K562 (cell line): ENCODE measurements around the gene DNAJB4. TPM values are rescaled to one million over a fixed set of nuclear protein-coding genes. Genes with fewer than 3 reads are reported as not detected.

Source experiments
- ATF1 ChIP-seq, 2 experiments: fragments of 450-650 bp in 1 of 2; IDR thresholded peaks; 2 replicates each; pipeline ENCODE4 v1.6.1; 2016; ENCODE audit warnings: missing compliant biosample characterization in 1 of 2, missing genetic modification characterization in 1 of 2
- ESRRA ChIP-seq: fragments of 450-650 bp; IDR thresholded peaks from 2 replicates; pipeline ENCODE4 v1.6.1; 2014; ENCODE audit warnings: low read depth, mild to moderate bottlenecking, moderate library complexity, borderline replicate concordance
- MTA3 ChIP-seq: fragments of 450-650 bp; formaldehyde crosslinking; IDR thresholded peaks from 2 replicates; pipeline ENCODE4 v1.6.1; 2017; ENCODE audit warnings: mild to moderate bottlenecking, borderline replicate concordance
- NFYB ChIP-seq: IDR thresholded peaks from 2 replicates; pipeline ENCODE4 v1.6.1; 2011; ENCODE audit warnings: mild to moderate bottlenecking, moderate library complexity; ENCODE audit not compliant: insufficient read length; ENCODE audit errors: extremely low read depth
- POLR3G ChIP-seq: IDR thresholded peaks from 2 replicates; pipeline ENCODE4 v1.6.1; 2011; ENCODE audit not compliant: insufficient read length, insufficient replicate concordance; ENCODE audit errors: extremely low read depth
- SMAD2 ChIP-seq: fragments of 150-350 bp; IDR thresholded peaks from 2 replicates; pipeline ENCODE4 v1.6.1; 2014; ENCODE audit warnings: low read depth, mild to moderate bottlenecking, low read length
- ZNF75A ChIP-seq: fragments of 450-650 bp; formaldehyde crosslinking; IDR thresholded peaks from 2 replicates; pipeline ENCODE4 v1.4.0; 2020; ENCODE audit warnings: mild to moderate bottlenecking
- ZNF77 ChIP-seq: fragments of 250-450 bp; sonication (Bioruptor Pico); IDR thresholded peaks from 2 replicates; pipeline ENCODE4 v1.5.0; 2020
- polyA plus RNA-seq, 8 experiments: library from polyadenylated mRNA; depleted of rRNA in 4 of 8; stranded (reverse) in 5 of 8; unstranded in 3 of 8; fragments of >200 nt; fragmentation: Nextera tagmentation in 2 of 8; fragmentation: Illumina TruSeq in 1 of 8; extraction: Ambion mirVana in 2 of 8; extraction: Trizol in 1 of 8; gene quantifications; 2 replicates each; pipeline versions ENCODE4 v1.2.1 to v1.2.3, GENCODE V29; 2011 to 2014; ENCODE audit warnings: inconsistent platforms in 1 of 8, missing spikeins in 1 of 8
- total RNA-seq, 7 experiments: library from RNA; depleted of rRNA in 6 of 7; stranded (reverse); fragments of >200 nt in 6 of 7; fragmentation: Illumina TruSeq in 2 of 7; extraction: Trizol in 2 of 7; gene quantifications; 2 replicates each; pipeline versions ENCODE4 v1.2.1 to v1.2.3, GENCODE V29; 2011 to 2021; ENCODE audit warnings: low replicate concordance in 1 of 7
- TF ChIP-seq, protein P1 (sequence below), 2 experiments: fragments of 250-450 bp in 1 of 2; fragments of 450-650 bp in 1 of 2; sonication (Bioruptor Pico) in 1 of 2; IDR thresholded peaks; 2 replicates each; pipeline versions ENCODE4 v1.6.1 to v1.8.0; 2016 to 2021; ENCODE audit warnings: mild to moderate bottlenecking in 2 of 2, moderate library complexity in 2 of 2, missing compliant biosample characterization in 1 of 2, missing genetic modification characterization in 1 of 2
- TF ChIP-seq, protein P2 (sequence below): fragments of 450-650 bp; IDR thresholded peaks from 2 replicates; pipeline ENCODE4 v1.6.1; 2016; ENCODE audit warnings: mild to moderate bottlenecking
- TF ChIP-seq, protein P3 (sequence below): sonication (generic); formaldehyde crosslinking; IDR thresholded peaks from 2 replicates; pipeline ENCODE4 v1.8.0; 2022; ENCODE audit warnings: missing genetic modification reagents, mild to moderate bottlenecking, borderline replicate concordance
- TF ChIP-seq, protein P4 (sequence below), 2 experiments: IDR thresholded peaks; 2 replicates each; pipeline ENCODE4 v1.6.1; 2012; ENCODE audit warnings: improper control_type of control experiment in 2 of 2, low read depth in 2 of 2, low read length in 2 of 2, borderline replicate concordance in 1 of 2
- TF ChIP-seq, protein P5 (sequence below): fragments of 150-350 bp; IDR thresholded peaks from 2 replicates; pipeline ENCODE4 v1.6.1; 2014; ENCODE audit warnings: low read depth, mild to moderate bottlenecking, low read length, borderline replicate concordance

DNAJB4 gene
- total and polyA plus RNA-seq, 9 of the 15 experiments (the other 6 are each of a cell fraction or from before 2014, with no cell fraction given) = 8.5 to 27.7 (median 19.8) TPM

DNA sequence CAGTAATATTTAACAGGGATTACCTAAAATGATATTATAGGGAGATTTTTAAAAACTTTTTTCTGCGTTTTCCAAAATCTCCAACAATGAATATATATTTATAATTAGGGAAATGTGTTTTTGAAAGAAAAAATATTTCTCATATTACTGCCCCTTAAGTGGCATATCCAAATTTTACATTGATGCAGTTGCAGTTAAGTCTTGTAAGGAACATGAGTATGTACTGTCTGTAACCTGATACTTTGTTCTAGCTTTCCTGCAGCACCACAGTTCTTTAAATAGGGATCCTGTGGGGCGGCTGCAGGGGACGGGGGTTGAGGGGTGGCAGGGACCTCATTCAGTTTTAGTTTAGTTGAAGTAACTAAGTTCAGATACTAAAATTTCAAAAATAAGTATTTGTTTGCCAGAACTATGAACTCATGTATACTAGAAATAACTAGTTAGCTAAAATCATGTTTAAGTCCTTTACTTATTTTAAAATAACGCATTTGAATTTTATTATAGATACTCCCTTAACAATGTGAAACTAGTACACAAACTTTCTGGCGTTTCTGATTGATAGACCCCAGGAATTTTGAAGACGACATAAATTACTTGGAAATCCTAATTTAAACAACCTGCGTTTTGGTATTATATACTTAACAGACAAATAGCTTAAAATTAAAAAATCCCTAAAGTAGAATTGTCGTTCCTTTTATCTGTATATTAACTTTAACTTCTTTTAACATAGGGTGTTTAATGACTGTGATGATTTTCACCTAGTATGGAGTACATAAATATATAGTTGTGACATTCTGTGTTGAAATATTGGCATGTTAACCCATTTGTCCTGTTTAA lies 639 bp upstream of the DNAJB4 start (continued):
- TF ChIP-seq, protein P1, sequence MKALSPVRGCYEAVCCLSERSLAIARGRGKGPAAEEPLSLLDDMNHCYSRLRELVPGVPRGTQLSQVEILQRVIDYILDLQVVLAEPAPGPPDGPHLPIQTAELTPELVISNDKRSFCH (CRISPR knock-in tag; IDR thresholded peaks at IDR 0.05) = no peak
- TF ChIP-seq, protein P1 (tag; IDR thresholded peaks at IDR 0.05) = peak; percentile 46; the same call in 1 of the 2 replicates
- TF ChIP-seq ESRRA = no peak
- TF ChIP-seq, protein P2, sequence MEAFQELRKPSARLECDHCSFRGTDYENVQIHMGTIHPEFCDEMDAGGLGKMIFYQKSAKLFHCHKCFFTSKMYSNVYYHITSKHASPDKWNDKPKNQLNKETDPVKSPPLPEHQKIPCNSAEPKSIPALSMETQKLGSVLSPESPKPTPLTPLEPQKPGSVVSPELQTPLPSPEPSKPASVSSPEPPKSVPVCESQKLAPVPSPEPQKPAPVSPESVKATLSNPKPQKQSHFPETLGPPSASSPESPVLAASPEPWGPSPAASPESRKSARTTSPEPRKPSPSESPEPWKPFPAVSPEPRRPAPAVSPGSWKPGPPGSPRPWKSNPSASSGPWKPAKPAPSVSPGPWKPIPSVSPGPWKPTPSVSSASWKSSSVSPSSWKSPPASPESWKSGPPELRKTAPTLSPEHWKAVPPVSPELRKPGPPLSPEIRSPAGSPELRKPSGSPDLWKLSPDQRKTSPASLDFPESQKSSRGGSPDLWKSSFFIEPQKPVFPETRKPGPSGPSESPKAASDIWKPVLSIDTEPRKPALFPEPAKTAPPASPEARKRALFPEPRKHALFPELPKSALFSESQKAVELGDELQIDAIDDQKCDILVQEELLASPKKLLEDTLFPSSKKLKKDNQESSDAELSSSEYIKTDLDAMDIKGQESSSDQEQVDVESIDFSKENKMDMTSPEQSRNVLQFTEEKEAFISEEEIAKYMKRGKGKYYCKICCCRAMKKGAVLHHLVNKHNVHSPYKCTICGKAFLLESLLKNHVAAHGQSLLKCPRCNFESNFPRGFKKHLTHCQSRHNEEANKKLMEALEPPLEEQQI = peak; percentile 54; the same call in 1 of the 2 replicates
- TF ChIP-seq, protein P3, sequence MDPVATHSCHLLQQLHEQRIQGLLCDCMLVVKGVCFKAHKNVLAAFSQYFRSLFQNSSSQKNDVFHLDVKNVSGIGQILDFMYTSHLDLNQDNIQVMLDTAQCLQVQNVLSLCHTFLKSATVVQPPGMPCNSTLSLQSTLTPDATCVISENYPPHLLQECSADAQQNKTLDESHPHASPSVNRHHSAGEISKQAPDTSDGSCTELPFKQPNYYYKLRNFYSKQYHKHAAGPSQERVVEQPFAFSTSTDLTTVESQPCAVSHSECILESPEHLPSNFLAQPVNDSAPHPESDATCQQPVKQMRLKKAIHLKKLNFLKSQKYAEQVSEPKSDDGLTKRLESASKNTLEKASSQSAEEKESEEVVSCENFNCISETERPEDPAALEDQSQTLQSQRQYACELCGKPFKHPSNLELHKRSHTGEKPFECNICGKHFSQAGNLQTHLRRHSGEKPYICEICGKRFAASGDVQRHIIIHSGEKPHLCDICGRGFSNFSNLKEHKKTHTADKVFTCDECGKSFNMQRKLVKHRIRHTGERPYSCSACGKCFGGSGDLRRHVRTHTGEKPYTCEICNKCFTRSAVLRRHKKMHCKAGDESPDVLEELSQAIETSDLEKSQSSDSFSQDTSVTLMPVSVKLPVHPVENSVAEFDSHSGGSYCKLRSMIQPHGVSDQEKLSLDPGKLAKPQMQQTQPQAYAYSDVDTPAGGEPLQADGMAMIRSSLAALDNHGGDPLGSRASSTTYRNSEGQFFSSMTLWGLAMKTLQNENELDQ (CRISPR knock-in tag) = no peak
- no peak for TF ChIP-seq NFYB
- no peak for TF ChIP-seq MTA3
- no peak for TF ChIP-seq SMAD2
- peak; percentile 94 for TF ChIP-seq ZNF75A (CRISPR knock-in tag)
- TF ChIP-seq, protein P4, sequence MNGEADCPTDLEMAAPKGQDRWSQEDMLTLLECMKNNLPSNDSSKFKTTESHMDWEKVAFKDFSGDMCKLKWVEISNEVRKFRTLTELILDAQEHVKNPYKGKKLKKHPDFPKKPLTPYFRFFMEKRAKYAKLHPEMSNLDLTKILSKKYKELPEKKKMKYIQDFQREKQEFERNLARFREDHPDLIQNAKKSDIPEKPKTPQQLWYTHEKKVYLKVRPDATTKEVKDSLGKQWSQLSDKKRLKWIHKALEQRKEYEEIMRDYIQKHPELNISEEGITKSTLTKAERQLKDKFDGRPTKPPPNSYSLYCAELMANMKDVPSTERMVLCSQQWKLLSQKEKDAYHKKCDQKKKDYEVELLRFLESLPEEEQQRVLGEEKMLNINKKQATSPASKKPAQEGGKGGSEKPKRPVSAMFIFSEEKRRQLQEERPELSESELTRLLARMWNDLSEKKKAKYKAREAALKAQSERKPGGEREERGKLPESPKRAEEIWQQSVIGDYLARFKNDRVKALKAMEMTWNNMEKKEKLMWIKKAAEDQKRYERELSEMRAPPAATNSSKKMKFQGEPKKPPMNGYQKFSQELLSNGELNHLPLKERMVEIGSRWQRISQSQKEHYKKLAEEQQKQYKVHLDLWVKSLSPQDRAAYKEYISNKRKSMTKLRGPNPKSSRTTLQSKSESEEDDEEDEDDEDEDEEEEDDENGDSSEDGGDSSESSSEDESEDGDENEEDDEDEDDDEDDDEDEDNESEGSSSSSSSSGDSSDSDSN (IDR thresholded peaks at IDR 0.05; ENCODE audit: borderline replicate concordance in 1 of 2, low read depth in 2 of 2, low read length in 2 of 2) = no peak
- no peak for TF ChIP-seq ATF1 (CRISPR knock-in tag; IDR thresholded peaks at IDR 0.05)
- no peak for TF ChIP-seq ATF1 (tag; IDR thresholded peaks at IDR 0.05)
- peak; percentile 99 for TF ChIP-seq ZNF77 (CRISPR knock-in tag)
- TF ChIP-seq, protein P5, sequence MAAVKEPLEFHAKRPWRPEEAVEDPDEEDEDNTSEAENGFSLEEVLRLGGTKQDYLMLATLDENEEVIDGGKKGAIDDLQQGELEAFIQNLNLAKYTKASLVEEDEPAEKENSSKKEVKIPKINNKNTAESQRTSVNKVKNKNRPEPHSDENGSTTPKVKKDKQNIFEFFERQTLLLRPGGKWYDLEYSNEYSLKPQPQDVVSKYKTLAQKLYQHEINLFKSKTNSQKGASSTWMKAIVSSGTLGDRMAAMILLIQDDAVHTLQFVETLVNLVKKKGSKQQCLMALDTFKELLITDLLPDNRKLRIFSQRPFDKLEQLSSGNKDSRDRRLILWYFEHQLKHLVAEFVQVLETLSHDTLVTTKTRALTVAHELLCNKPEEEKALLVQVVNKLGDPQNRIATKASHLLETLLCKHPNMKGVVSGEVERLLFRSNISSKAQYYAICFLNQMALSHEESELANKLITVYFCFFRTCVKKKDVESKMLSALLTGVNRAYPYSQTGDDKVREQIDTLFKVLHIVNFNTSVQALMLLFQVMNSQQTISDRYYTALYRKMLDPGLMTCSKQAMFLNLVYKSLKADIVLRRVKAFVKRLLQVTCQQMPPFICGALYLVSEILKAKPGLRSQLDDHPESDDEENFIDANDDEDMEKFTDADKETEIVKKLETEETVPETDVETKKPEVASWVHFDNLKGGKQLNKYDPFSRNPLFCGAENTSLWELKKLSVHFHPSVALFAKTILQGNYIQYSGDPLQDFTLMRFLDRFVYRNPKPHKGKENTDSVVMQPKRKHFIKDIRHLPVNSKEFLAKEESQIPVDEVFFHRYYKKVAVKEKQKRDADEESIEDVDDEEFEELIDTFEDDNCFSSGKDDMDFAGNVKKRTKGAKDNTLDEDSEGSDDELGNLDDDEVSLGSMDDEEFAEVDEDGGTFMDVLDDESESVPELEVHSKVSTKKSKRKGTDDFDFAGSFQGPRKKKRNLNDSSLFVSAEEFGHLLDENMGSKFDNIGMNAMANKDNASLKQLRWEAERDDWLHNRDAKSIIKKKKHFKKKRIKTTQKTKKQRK = no peak
- no peak for TF ChIP-seq POLR3G
